GM19099 (cell line): ENCODE data around the gene ZNF385A.

Experiments used
- POLR2A ChIP-seq: IDR thresholded peaks from 3 replicates; pipeline ENCODE4 v1.6.1; 2011; ENCODE audit warnings: low read depth; ENCODE audit not compliant: insufficient read length; ENCODE audit errors: extremely low read depth

The ZNF385A gene

GRCh38 chr12:54390176-54390667 is 5.7 kb upstream of the ZNF385A start:
- no peak for TF ChIP-seq POLR2A

DNA sequence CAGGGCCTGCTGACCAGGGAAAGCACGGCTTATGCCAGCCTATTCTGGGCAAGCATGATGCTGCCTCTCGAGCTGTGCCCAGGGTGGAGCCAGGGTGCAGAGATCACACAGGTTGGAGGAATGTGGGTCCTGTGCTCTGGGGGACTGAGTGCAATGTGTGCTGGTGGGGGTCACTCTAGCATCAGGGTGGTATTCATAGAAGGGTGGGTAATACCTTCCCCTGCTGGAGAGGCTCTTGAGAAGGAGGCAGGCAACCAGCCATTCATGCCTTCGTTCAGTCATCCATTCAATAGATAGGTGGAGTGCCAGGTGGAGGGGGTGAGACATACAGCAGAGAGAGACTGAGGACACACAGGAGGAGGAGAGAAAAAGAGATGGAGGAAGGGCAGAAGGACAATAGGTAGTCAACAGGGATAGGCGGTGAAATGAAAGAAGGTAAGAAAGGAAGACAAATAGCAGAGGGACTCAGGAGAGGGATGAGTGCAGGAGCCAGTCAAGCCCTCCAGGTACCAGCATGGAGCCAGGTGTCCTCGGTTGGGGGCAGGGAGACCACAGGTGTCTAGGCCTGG is 5.2 kb upstream of the ZNF385A start:
- TF ChIP-seq POLR2A = no peak

DNA sequence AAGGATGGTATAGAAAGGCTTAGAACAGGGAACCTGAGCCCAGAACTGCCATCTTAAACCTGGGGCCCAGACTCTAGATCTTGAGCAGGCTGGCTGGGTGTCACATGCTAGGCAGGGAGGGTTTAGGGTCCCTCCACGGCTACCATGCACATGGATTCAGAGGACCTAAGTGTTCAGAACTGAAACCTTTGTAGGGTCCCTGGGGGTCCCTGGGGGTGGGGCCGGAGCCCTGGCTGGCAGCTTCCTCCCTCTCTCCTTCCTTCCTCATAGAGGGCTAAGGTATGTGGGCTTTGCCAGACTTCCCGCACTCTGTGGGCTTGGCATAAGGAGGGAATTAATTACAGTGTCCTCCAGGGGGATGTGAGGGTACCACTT is 4.6 kb upstream of the ZNF385A start:
- no peak for TF ChIP-seq POLR2A

GRCh38 chr12:54388237-54389133 is 4.0 kb upstream of the ZNF385A start:
- TF ChIP-seq POLR2A = no peak

GRCh38 chr12:54387114-54387467 is 2.6 kb upstream of the ZNF385A start:
- TF ChIP-seq POLR2A = no peak

DNA sequence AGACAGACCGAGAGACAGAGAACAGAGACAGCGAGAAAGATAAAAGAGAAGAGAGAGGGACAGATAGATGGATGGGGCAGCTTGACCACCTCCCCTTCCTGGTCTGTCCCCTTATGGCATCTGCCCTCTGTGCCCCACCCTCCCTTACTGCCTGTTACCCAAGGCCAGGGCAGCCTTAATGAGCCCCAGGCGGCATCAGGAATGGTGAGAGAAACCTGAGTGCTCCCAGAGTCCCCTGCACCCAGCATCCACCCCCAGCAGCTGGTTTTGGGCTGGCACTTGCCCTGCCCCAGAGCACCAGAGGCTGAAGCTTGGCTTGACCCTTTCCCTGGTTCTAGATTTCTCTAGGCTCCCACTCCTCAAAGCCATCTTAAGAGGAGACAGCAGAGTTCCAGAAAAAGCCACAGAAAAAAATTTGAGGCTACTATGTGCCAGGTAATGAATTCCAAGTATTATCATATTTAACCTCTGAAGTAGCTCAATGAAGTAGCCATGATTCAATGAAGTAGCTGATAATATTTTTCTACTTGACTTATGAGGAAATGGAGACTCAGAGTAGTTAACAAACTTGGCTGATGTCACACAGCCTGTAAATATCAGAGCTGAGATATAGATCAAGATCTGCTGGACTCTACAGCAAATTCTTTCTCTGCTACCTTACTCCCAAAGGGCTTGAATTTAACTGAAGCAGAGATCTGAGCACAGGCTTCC is 2.0 kb upstream of the ZNF385A start:
- TF ChIP-seq POLR2A = no peak

- peak; percentile 23 for TF ChIP-seq POLR2A
Measured at GRCh38 chr12:54385251-54385914, 850 bp upstream of the ZNF385A start.

GRCh38 chr12:54383041-54383609 is 1.4 kb downstream of the ZNF385A start:
- TF ChIP-seq POLR2A = no peak

- TF ChIP-seq POLR2A = no peak
Measured at GRCh38 chr12:54381136-54381535, 3.4 kb downstream of the ZNF385A start.

- no peak for TF ChIP-seq POLR2A
Measured at GRCh38 chr12:54379398-54380201, 4.9 kb downstream of the ZNF385A start.

DNA sequence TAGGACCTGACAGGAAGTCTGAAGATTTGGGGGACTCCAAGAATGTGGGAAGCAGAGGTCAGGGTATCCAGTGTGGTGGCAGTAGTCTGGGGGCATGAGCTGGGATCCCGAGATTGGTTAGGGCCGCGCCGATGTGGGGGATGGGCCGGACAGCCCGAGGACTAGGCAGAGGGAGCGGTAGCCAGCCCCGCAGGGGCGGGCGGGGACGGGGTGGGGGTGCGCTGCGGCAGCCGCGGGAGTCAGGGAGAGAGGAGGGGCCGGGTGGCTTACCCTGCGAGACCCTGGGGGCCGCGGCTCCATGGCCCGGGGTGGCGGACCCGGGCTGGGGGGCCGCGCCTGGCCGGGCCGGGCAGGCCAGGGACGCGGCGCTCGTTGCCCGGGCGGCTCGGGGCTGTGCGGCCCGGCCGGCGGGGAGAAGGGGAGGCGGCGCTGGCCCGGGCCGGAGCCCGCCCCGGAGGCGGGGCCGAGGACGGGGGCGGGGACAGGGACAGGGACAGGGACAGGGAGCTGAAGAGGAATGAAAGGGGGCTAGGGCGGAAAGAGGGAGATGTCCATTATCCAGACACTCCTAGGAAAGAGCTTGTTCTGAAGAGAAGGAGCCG is 5.6 kb downstream of the ZNF385A start:
- no peak for TF ChIP-seq POLR2A

DNA sequence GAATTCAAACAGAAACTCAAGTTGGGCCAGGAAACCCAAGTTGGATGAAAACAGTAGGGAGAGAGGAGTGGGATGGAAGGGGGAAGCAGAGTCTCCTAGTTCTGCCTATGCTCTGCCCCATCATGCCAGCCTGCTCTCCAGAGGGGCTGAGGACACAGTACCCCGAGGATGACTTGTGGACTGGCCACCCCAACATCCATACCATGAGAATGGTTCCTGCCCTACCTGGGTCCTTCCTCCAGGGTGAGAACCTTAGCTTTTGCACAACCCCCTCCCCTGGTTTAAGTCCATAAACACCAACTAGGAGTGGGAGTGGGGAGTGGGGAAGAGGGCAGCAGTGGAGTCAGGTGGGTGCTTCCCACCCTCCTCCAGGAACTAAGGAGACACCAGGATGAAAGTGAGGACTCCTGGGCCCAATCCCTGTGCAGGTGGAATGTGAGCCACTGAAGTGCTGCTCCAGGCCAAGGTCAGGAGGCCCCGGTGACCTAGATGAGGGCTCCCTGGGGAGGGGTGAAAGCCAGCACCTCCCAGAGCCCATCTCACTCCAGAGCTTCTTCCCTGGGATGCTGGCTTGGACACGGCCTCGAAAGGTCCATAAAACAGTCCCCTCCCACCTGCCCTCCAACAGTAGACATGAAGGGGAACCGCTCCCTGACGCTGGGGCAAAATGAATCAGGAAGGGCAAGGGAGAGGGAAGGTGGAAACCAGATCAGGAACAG is 6.6 kb downstream of the ZNF385A start:
- TF ChIP-seq POLR2A = no peak

DNA sequence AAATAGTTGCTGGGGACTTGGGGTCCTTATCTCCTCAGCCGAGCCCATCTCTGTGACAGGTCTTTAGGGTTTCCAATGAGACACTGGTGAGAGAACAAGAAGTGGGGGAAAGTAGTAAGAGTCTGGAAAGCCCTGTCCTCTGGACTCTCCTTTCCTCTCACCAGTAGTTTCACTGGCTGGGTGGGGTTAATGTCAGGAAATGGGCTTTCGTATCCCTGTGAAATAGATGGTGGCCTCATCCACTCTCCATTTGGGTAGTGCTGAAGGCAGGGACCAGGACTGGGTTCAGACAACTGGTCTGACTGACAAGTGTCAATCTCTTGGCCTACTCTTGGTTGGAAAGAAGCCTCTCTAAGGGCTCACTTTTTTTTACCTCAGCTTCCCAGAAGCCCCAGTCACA is 7.5 kb downstream of the ZNF385A start:
- no peak for TF ChIP-seq POLR2A
